H9 (cell line): Measurements from ENCODE around the gene ARHGAP26. TPM values are rescaled to one million over a fixed set of nuclear protein-coding genes. Genes with fewer than 3 reads are reported as not detected.

Experiments
- DNase-seq: peaks from one replicate; pipeline ENCODE4 v3.0.0-alpha.2; 2017
- H2AFZ ChIP-seq: one replicate; pipeline ENCODE4 v1.6.1; 2013; ENCODE audit warnings: mild to moderate bottlenecking, low read length, control low read depth, moderate library complexity
- H2AK5ac ChIP-seq: 2 replicates; pipeline ENCODE4 v1.6.1; 2013; ENCODE audit warnings: low read length, control low read depth, mixed read lengths; ENCODE audit not compliant: insufficient read length
- H2BK120ac ChIP-seq: one replicate; pipeline ENCODE4 v1.6.1; 2013; ENCODE audit warnings: low read depth, mild to moderate bottlenecking, low read length, control low read depth, inconsistent platforms; ENCODE audit not compliant: poor library complexity, severe bottlenecking
- H2BK12ac ChIP-seq: 2 replicates; pipeline ENCODE4 v1.6.1; 2013; ENCODE audit warnings: low read length, control low read depth, mixed read lengths, low read depth; ENCODE audit not compliant: insufficient read length
- H2BK15ac ChIP-seq: 2 replicates; pipeline ENCODE4 v1.6.1; 2013; ENCODE audit warnings: low read depth, low read length, control low read depth
- H2BK20ac ChIP-seq: one replicate; pipeline ENCODE4 v1.6.1; 2013; ENCODE audit warnings: low read depth, mild to moderate bottlenecking, low read length, control low read depth, inconsistent platforms; ENCODE audit not compliant: poor library complexity, severe bottlenecking
- H2BK5ac ChIP-seq: 2 replicates; pipeline ENCODE4 v1.6.1; 2013; ENCODE audit warnings: low read length, control low read depth, mixed read lengths; ENCODE audit not compliant: insufficient read length
- H3K14ac ChIP-seq: 2 replicates; pipeline ENCODE4 v1.6.1; 2013; ENCODE audit warnings: low read length, control low read depth; ENCODE audit not compliant: insufficient read depth
- H3K18ac ChIP-seq: 2 replicates; pipeline ENCODE4 v1.6.1; 2013; ENCODE audit warnings: low read depth, mild to moderate bottlenecking, mixed read lengths, low read length, control low read depth; ENCODE audit not compliant: insufficient read length
- H3K23ac ChIP-seq: 2 replicates; pipeline ENCODE4 v1.6.1; 2013; ENCODE audit warnings: low read length, control low read depth, mixed read lengths, low read depth; ENCODE audit not compliant: insufficient read length
- H3K23me2 ChIP-seq: 2 replicates; pipeline ENCODE4 v1.6.1; 2013; ENCODE audit warnings: low read depth, mild to moderate bottlenecking, mixed read lengths, low read length, control low read depth; ENCODE audit not compliant: insufficient read length, poor library complexity, severe bottlenecking
- H3K27ac ChIP-seq: 2 replicates; pipeline ENCODE4 v1.5.1; 2013; ENCODE audit warnings: low read length, control low read depth, mixed read lengths, low read depth; ENCODE audit not compliant: insufficient read length
- H3K27me3 ChIP-seq: 2 replicates; pipeline ENCODE4 v1.6.1; 2013; ENCODE audit warnings: low read length, control low read depth, inconsistent platforms; ENCODE audit not compliant: insufficient read depth
- H3K4ac ChIP-seq: 2 replicates; pipeline ENCODE4 v1.6.1; 2013; ENCODE audit warnings: low read depth, mild to moderate bottlenecking, control low read depth, inconsistent platforms, low read length, moderate library complexity
- H3K4me1 ChIP-seq: 2 replicates; pipeline ENCODE4 v1.6.1; 2013; ENCODE audit warnings: low read length, control low read depth, inconsistent platforms; ENCODE audit not compliant: insufficient read depth
- H3K4me2 ChIP-seq: 2 replicates; pipeline ENCODE4 v1.6.1; 2013; ENCODE audit warnings: low read length, control low read depth, mixed read lengths; ENCODE audit not compliant: insufficient read length, insufficient read depth
- H3K56ac ChIP-seq: 2 replicates; pipeline ENCODE4 v1.6.1; 2013; ENCODE audit warnings: low read depth, mild to moderate bottlenecking, mixed read lengths, low read length, control low read depth; ENCODE audit not compliant: insufficient read length
- H3K79me1 ChIP-seq: 2 replicates; pipeline ENCODE4 v1.6.1; 2013; ENCODE audit warnings: low read depth, mild to moderate bottlenecking, moderate library complexity, low read length, control low read depth, inconsistent platforms; ENCODE audit not compliant: insufficient read depth, poor library complexity, severe bottlenecking
- H3K79me2 ChIP-seq: 2 replicates; pipeline ENCODE4 v1.6.1; 2013; ENCODE audit warnings: low read length, control low read depth, inconsistent platforms; ENCODE audit not compliant: insufficient read depth
- H3K9ac ChIP-seq: 2 replicates; pipeline ENCODE4 v1.6.1; 2013; ENCODE audit warnings: low read length, control low read depth, mixed read lengths; ENCODE audit not compliant: insufficient read length; ENCODE audit errors: extremely low read depth
- H3K9me3 ChIP-seq: one replicate; pipeline ENCODE4 v1.6.1; 2013; ENCODE audit warnings: low read depth, low read length, inconsistent platforms; ENCODE audit not compliant: control insufficient read depth
- H3T11ph ChIP-seq: one replicate; pipeline ENCODE4 v1.6.1; 2013; ENCODE audit warnings: mild to moderate bottlenecking, low read length, control low read depth, inconsistent platforms
- H4K20me1 ChIP-seq: one replicate; pipeline ENCODE4 v1.6.1; 2013; ENCODE audit not compliant: control insufficient read depth, insufficient read length, insufficient read depth
- H4K5ac ChIP-seq: 2 replicates; pipeline ENCODE4 v1.6.1; 2013; ENCODE audit warnings: low read depth, mild to moderate bottlenecking, mixed read lengths, low read length, control low read depth; ENCODE audit not compliant: insufficient read length
- H4K8ac ChIP-seq: replicated peaks from 2 replicates; pipeline ENCODE4 v1.6.1; 2013; ENCODE audit warnings: low read length, control low read depth, mixed read lengths, low read depth; ENCODE audit not compliant: insufficient read length
- H4K91ac ChIP-seq: 2 replicates; pipeline ENCODE4 v1.6.1; 2013; ENCODE audit warnings: low read depth, mild to moderate bottlenecking, moderate library complexity, mixed read lengths, low read length, control low read depth; ENCODE audit not compliant: insufficient read length
- H3K27ac Mint-ChIP-seq, 3 experiments: 2 replicates in 2 of 3; 3 replicates in 1 of 3; pipeline ENCODE4 v1.8.0; 2020 to 2021; ENCODE audit warnings: mixed read lengths in 3 of 3, mild to moderate bottlenecking in 1 of 3, moderate library complexity in 1 of 3
- H3K27me3 Mint-ChIP-seq: 2 replicates; pipeline ENCODE4 v1.8.0; 2021; ENCODE audit warnings: low read depth, mild to moderate bottlenecking, moderate library complexity, mixed read lengths
- H3K36me3 Mint-ChIP-seq, 3 experiments: 2 replicates in 2 of 3; 3 replicates in 1 of 3; pipeline ENCODE4 v1.8.0; 2020 to 2021; ENCODE audit warnings: low read depth in 3 of 3, mixed read lengths in 3 of 3; ENCODE audit not compliant: insufficient read depth in 1 of 3
- H3K4me1 Mint-ChIP-seq, 2 experiments: 2 replicates each; pipeline ENCODE4 v1.8.0; 2020; ENCODE audit warnings: mixed read lengths in 2 of 2
- H3K4me3 Mint-ChIP-seq, 2 experiments: 2 replicates in 1 of 2; 3 replicates in 1 of 2; pipeline ENCODE4 v1.8.0; 2020 to 2021; ENCODE audit warnings: mild to moderate bottlenecking in 2 of 2, mixed read lengths in 2 of 2, moderate library complexity in 1 of 2
- H3K9me3 Mint-ChIP-seq, 2 experiments: 2 replicates in 1 of 2; 3 replicates in 1 of 2; pipeline ENCODE4 v1.8.0; 2020; ENCODE audit warnings: mild to moderate bottlenecking in 2 of 2, mixed read lengths in 2 of 2, moderate library complexity in 1 of 2
- CTCF ChIP-seq: fragments of 200-600 bp; sonication (generic); conservative IDR thresholded peaks from 3 replicates; pipeline ENCODE4 v1.8.0; 2021; ENCODE audit warnings: antibody characterized with exemption, mild to moderate bottlenecking
- WGBS: extraction: QIAGEN DNeasy Blood & Tissue Kit; methylation state at CpG from one replicate; pipeline ENCODE4 v1.1.7; 2013; ENCODE audit warnings: missing lambda C conversion rate, low lambda C conversion rate, mixed read lengths; ENCODE audit not compliant: insufficient read length; ENCODE audit errors: extremely low coverage; 5-methylcytosine and 5-hydroxymethylcytosine counted together
- total RNA-seq: library from RNA; stranded (reverse); gene quantifications from 2 replicates; pipeline ENCODE4 v1.2.1, GENCODE V29; 2021

Gene ARHGAP26
- total RNA-seq, 1 experiment from 2014 or later: 13.8 TPM

- Histone ChIP-seq H3K79me2 (no peaks in the 10 kb centered on the region), H3K14ac (no peak overlapping the region), H3T11ph (no peak overlapping the region), H2BK120ac (no peak overlapping the region), H3K27me3 (no peaks in the 10 kb centered on the region), H4K91ac (no peak overlapping the region), H2AFZ (no peak overlapping the region), H3K9me3 (no peaks in the 10 kb centered on the region), H3K4me2 (no peak overlapping the region), H3K18ac (no peak overlapping the region), H2BK15ac (no peak overlapping the region), H2BK20ac (no peak overlapping the region), H4K5ac (no peak overlapping the region), H3K9ac (no peak overlapping the region), H2BK12ac (no peak overlapping the region), H4K8ac (no peak overlapping the region), H3K56ac (no peak overlapping the region), H2BK5ac (no peak overlapping the region), H3K23me2 (no peaks in the 10 kb centered on the region), H3K4me1 (peaks cover 2% of the 10 kb centered on the region; the same call in 1 of the 2 replicates), H4K20me1 (no peaks in the 10 kb centered on the region), H3K79me1 (no peaks in the 10 kb centered on the region), H3K4ac (no peak overlapping the region), H3K27ac (no peak overlapping the region), H3K23ac (no peak overlapping the region), H2AK5ac (no peak overlapping the region)
- H3K9me3 Mint-ChIP-seq: no peaks in the 10 kb centered on the region
- H3K27ac Mint-ChIP-seq: peak overlapping the region in 1 of 3 experiments; percentile 8; a peak in 1 of 7 replicates
- H3K4me1 Mint-ChIP-seq: peaks cover 30 to 41% of the 10 kb centered on the region in 2 experiments
- H3K36me3 Mint-ChIP-seq: no peaks in the 10 kb centered on the region
- WGBS: no CpG with 5 or more reads among the region's 3 CpGs
- no peak for TF ChIP-seq CTCF
- DNase-seq: no peak
- H3K4me3 Mint-ChIP-seq: no peak overlapping the region
- no peaks in the 10 kb centered on the region for H3K27me3 Mint-ChIP-seq
These were observed 399.0 kb downstream of the ARHGAP26 start for GRCh38 chr5:143168921-143169810.
